HG02642 (cell line): ENCODE measurements around the gene RAB27B.

Experiments
- ATAC-seq: cut with Tn5 transposase; IDR thresholded peaks from one replicate; pipeline ENCODE4 v1.9.1; 2021; ENCODE audit warnings: mild to moderate bottlenecking; ENCODE audit not compliant: unreplicated experiment, poor library complexity

RAB27B gene

GRCh38 chr18:54859667-54860421 lies 31.6 kb downstream of the RAB27B start:
- ATAC-seq: no peak

- no peak for ATAC-seq
These were observed 32.7 kb downstream of the RAB27B start for GRCh38 chr18:54860941-54861340.

GRCh38 chr18:54867131-54867530 lies 38.9 kb downstream of the RAB27B start:
- ATAC-seq: no peak

GRCh38 chr18:54871231-54871630 lies 43.0 kb downstream of the RAB27B start:
- ATAC-seq: no peak

GRCh38 chr18:54872681-54873080 lies 44.4 kb downstream of the RAB27B start:
- ATAC-seq: no peak

GRCh38 chr18:54873884-54874255 lies 45.6 kb downstream of the RAB27B start:
- ATAC-seq: no peak

GRCh38 chr18:54875063-54875462 lies 46.8 kb downstream of the RAB27B start:
- no peak for ATAC-seq

- no peak for ATAC-seq
These were observed 48.8 kb downstream of the RAB27B start for GRCh38 chr18:54877076-54877475.

- ATAC-seq: no peak
These were observed 49.9 kb downstream of the RAB27B start for GRCh38 chr18:54878159-54878622.

GRCh38 chr18:54878659-54879358 lies 50.5 kb downstream of the RAB27B start:
- ATAC-seq: no peak

- ATAC-seq: no peak
These were observed 51.4 kb downstream of the RAB27B start for GRCh38 chr18:54879691-54880090.

- no peak for ATAC-seq
These were observed 52.3 kb downstream of the RAB27B start for GRCh38 chr18:54880395-54881105.

- ATAC-seq: no peak
These were observed 53.0 kb downstream of the RAB27B start for GRCh38 chr18:54881229-54881768.

- no peak for ATAC-seq
These were observed 54.0 kb downstream of the RAB27B start for GRCh38 chr18:54882318-54882717.

GRCh38 chr18:54883816-54884604 lies 55.7 kb downstream of the RAB27B start:
- ATAC-seq: no peak

- no peak for ATAC-seq
These were observed 60.1 kb downstream of the RAB27B start for GRCh38 chr18:54888378-54888777.

GRCh38 chr18:54888933-54889332 lies 60.7 kb downstream of the RAB27B start:
- ATAC-seq: no peak

GRCh38 chr18:54899500-54899899 lies 71.2 kb downstream of the RAB27B start:
- no peak for ATAC-seq

- no peak for ATAC-seq
These were observed 72.0 kb downstream of the RAB27B start for GRCh38 chr18:54900290-54900689.

- ATAC-seq: no peak
These were observed 76.3 kb downstream of the RAB27B start for GRCh38 chr18:54904581-54904980.
